ENCODE data around the gene ARID1B.

Gene ARID1B

GRCh38 chr6:156994215-156995076 is 217.3 kb downstream of the ARID1B start:
- no peak for DNase-seq (ENCODE audit: low read depth)

GRCh38 chr6:156995502-156995901 is 218.3 kb downstream of the ARID1B start:
- DNase-seq (ENCODE audit: low read depth) = no peak

- DNase-seq (ENCODE audit: low read depth) = no peak
These were observed 219.1 kb downstream of the ARID1B start for GRCh38 chr6:156996265-156996664.

- no peak for DNase-seq (ENCODE audit: low read depth)
These were observed 221.7 kb downstream of the ARID1B start for GRCh38 chr6:156998794-156999330.

GRCh38 chr6:156999762-157000161 is 222.6 kb downstream of the ARID1B start:
- DNase-seq (ENCODE audit: low read depth) = no peak

- DNase-seq (ENCODE audit: low read depth) = no peak
These were observed 224.5 kb downstream of the ARID1B start for GRCh38 chr6:157001716-157002115.

GRCh38 chr6:157002774-157003173 is 225.6 kb downstream of the ARID1B start:
- no peak for DNase-seq (ENCODE audit: low read depth)

- DNase-seq (ENCODE audit: low read depth) = no peak
These were observed 228.8 kb downstream of the ARID1B start for GRCh38 chr6:157005940-157006339.

GRCh38 chr6:157008568-157008967 is 231.4 kb downstream of the ARID1B start:
- DNase-seq (ENCODE audit: low read depth) = no peak

GRCh38 chr6:157012355-157012754 is 235.2 kb downstream of the ARID1B start:
- no peak for DNase-seq (ENCODE audit: low read depth)

GRCh38 chr6:157013649-157014304 is 236.6 kb downstream of the ARID1B start:
- no peak for DNase-seq (ENCODE audit: low read depth)

GRCh38 chr6:157014871-157015270 is 237.7 kb downstream of the ARID1B start:
- no peak for DNase-seq (ENCODE audit: low read depth)

- DNase-seq (ENCODE audit: low read depth) = no peak
These were observed 239.8 kb downstream of the ARID1B start for GRCh38 chr6:157017022-157017421.

- DNase-seq (ENCODE audit: low read depth) = no peak
These were observed 240.7 kb downstream of the ARID1B start for GRCh38 chr6:157017861-157018260.

GRCh38 chr6:157019115-157019641 is 242.0 kb downstream of the ARID1B start:
- DNase-seq (ENCODE audit: low read depth) = no peak

GRCh38 chr6:157019733-157020132 is 242.6 kb downstream of the ARID1B start:
- DNase-seq (ENCODE audit: low read depth) = no peak

GRCh38 chr6:157020398-157020797 is 243.2 kb downstream of the ARID1B start:
- no peak for DNase-seq (ENCODE audit: low read depth)

- DNase-seq (ENCODE audit: low read depth) = no peak
These were observed 243.7 kb downstream of the ARID1B start for GRCh38 chr6:157020881-157021343.

- DNase-seq (ENCODE audit: low read depth) = peak; percentile 72
These were observed 244.3 kb downstream of the ARID1B start for GRCh38 chr6:157021344-157021992.

GRCh38 chr6:157021993-157022740 is 245.0 kb downstream of the ARID1B start:
- peak; percentile 90 for DNase-seq (ENCODE audit: low read depth)

- DNase-seq (ENCODE audit: low read depth) = peak; percentile 41
These were observed 246.8 kb downstream of the ARID1B start for GRCh38 chr6:157023958-157024357.
